NCI-H446 (cell line): ENCODE measurements around the gene SYNPR.

Source experiments
- DNase-seq, 2 experiments: peaks; one replicate each; lab custom pipeline; 2025; lab: John Stamatoyannopoulos, UW

Gene SYNPR

DNA sequence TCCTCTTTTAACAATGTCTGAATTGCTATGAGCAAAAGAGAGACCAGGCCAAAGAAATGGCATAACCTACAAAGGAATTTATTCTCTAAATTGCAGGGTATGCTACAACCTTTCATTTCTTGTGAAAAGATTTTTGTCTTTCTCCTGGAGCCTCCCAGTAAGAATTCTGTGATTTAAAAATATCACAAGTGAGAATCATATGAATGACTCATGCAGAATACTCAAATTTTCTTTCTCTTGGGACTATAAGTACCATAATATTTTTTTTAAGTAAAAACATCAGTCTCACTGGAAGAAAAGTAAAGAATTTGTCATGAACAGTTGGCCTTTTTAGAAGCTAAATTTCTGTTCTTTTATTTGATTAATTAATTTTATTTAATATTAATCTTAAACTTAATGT, 26.3 kb downstream of the SYNPR start:
- no peak for DNase-seq

DNA sequence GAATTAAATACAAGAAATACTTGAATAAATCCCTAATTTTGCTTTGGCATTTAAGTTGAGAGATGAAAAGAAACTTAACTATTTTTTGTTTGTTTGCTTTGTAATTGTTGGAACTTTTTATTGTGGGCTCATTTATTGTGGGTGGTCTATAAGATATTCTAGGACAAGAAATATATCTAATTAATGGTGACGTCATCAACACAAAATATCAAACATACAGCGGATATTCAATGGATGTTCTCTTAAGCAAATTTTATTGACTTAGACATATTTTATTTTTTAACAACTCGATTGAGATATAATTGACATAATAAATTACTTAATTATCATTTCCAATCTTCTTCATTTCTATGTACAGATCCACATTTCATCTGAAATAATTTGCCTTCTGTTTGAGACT, 30.0 kb downstream of the SYNPR start:
- no peak for DNase-seq

DNA sequence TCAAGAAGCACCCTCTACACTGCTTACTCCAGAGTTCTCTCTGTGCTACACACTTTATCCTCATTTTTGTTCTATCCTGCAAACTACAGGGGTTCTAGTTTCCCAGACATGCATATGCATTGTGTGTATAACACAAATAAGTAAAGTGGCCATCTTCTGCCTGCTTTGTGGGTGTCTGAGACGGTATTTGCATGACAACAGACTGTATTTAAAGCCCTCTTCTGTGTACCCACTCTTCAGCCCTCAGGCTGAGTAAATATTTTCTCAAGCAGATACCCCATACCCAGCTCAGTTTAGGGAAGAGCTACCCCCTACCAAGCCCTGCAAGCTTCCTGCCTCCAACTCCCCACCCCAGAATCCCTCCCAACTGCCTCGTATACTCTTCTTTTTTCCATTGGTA, 31.7 kb downstream of the SYNPR start:
- no peak for DNase-seq

DNA sequence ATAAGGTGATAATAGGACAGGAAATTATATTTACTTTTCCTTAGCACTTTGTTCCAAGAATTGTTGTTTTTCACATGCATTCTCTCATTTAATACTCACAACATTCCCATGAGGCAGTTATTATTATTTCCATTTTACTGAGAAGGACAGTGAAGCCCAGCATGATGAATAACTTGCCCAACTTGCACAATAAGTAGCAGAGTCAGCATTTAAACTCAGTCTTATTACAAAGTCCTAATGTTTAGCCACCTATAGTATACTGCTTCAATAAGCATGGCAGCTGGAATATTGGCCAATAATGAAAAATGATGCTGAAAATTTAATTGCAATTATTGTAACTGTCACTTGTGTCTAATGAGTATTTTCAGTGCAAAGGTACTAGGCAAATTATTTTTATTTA, 45.7 kb downstream of the SYNPR start:
- DNase-seq = no peak

DNA sequence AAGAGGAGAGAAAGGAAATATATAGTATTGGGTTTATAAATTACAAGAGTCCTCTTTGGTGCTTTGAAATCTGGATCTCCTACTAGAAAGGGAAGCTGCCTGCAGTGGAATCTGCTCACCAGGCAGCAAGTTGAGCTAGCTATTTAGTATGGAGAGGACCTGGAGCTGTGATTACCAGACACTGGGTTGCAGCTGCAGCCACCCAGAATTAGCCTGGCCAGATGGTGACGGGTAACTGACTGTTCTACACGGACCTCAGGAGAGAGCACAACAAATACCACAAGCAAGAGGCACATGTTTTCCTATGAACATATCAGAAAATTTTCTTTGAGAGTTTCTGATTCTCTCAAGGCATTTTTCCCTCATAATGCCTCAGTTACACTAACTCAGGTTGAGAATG, 46.5 kb downstream of the SYNPR start:
- no peak for DNase-seq

DNA sequence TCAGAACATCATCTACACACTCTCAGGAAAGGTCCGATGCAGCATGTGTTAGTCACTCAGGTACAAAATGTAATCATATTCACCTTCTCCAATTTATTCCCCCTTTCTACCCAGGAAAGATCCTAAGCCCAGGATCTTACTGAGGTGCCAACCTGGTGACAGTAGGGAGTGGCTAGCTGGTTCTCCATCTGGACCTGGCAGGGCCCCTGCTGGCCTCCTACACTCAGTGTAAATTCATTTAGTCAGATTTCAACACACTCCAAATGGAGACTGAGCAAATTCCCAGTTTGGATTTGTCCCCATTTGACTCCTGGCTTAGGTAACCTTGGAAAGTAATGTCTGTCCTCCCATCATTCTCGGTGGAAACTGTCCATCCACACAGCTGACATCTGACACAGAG, 47.3 kb downstream of the SYNPR start:
- DNase-seq = no peak

DNA sequence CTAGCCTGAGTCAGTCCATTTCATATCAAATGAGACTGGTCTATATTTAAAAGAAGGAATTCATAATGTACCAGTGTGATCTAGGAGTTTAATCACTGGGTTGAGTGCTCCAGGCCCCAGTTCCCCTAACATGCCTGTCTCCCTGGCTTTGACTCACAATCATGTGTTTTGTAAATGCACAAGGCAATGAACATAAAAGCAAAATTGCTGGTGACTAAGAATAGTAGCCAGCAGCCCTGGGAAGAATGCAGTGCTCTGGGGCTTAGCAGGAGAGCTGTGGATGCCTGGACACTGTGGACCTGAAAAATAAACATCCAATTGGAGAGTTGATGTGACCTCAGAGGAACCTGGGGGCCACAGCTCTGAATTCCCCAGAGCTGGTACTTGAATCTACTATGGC, 50.3 kb downstream of the SYNPR start:
- no peak for DNase-seq

DNA sequence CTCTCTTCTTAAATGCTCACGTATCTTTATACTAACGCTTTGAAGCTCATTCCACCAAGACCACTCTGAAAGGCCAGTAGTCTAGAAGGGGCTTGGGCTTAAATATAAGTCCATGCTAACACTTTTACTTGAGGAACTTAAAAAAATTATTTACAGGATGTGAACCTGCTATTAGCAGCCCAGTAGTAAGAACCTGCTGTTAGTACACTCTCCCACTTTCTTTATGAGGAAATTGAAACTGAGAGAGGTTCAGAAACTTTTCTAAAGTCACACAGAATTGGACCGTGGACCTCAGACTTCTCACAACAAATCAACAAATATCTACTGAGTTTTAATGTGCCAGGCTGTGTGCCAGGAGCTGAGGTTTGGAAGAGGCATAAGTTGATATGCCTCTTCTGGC, 53.4 kb downstream of the SYNPR start:
- DNase-seq = no peak

DNA sequence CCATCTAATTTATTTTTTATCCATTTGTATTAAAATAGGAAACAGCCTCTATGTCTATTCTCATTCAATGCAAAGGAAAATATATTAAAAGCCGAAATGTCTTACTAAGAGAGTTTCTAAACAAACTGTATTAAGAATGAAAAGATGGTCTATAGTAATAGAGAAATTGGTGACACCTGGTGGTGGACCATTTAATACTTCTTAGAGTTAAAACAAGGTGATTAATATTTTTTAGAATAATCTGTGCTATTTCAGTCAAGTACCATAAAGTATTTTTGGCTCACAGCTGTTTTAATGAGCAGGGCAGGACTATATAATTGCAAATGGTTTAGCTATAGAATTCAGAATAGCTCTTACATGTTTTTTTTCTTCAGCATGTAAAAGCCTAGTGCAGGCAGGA, 55.7 kb downstream of the SYNPR start:
- no peak for DNase-seq

DNA sequence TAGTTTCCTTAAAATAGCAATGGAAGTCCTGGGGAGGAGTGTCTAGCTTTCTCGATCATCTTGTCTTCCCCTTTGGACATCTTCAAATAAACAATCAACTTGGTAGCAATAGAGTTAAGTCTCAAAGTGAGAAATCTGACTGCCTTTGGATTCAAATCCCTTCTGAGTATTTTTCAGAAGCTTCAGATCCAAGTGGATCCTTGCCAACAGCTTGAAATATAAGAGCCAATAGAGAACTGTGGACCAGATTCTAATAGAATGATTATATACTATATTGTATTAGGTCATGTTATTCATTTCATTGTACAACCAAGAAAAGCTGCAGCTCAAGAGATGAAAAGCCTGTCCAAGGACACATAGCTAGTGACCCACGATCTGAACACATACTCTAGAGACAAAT, 60.2 kb downstream of the SYNPR start:
- no peak for DNase-seq

DNA sequence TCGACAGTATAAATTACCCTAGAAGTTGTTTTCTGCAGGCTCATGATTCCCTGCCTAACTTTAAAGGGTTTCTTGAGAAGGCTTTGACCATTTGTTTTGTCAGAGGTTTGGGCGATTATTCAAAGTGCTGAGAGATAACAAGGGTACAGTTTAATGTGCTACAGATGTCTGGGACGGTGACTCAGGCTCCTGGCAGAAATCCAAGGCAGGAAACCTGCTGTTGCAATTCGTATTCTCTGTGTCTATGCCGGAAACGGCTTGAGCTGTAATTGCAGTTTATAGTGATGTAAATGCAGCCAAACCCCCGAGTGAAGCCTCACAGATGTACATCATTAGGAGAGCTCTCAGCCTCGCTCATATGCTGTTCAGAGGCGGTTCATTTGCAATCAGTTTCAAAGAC, 65.6 kb downstream of the SYNPR start:
- peak; percentile 79 to 94 for DNase-seq

DNA sequence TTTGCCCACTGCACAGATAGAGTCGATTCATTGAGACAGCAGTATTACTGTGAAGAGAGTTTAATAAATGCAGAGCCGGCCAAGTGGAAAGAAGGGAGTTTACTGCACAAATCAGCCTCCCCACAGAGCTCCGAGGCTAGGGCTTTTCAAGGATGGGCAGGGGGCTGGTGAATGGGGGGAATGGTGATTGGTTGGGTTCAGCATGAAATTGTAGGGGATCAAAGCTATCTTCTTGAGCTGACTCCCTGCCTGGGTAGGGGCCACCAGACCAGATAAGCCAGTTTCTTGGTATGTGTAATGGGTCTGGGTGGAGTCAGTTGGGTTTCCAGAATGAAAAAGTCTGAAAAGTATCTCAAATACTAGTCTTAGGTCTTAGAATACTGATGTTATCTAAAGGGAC, 66.6 kb downstream of the SYNPR start:
- DNase-seq = no peak

DNA sequence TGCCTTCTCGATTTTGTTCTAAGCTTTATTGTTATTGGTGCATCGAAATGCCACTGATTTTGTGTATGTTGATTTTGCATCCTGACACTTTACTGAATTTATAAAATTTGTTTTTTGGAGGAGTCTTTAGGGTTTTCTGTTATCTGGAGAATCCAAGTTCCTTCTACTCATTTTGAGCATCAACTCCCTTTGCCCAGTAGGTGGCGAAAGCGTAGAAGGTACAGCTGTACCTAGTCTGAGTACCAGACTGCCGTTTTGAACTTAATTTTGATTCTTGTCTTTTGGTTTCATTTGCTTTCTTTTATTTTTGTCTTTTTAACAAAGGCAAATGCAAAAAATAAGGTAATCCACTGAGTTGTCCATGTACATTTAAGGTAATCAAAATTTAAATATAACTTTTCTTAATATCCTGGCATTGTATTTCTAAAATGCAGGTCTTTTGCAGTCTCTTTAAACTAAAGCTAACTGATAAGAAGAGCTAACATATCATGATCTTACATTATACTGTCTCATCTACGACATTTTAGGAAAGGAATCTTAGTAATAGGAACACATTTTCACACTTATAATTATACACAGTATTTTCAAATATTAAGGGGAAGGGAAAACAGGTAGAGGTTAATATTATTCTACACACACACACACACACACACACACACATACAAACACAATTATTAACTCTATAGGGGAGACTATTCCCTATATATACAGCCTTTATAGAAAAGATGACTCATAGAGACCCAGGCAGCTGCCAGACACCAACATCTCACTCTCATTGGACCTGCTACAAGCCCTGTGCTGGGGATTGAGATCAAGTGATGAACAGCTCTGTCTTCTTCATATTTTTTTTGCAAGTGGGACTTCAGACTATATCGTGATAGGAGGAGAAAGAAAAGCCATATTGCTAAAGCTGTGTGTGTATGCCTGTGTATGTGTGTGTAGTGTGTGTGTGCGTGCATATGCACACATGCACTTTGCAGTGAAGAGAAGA, 71.8 kb downstream of the SYNPR start:
- peak in 1 of 2 experiments; percentile 69 for DNase-seq

DNA sequence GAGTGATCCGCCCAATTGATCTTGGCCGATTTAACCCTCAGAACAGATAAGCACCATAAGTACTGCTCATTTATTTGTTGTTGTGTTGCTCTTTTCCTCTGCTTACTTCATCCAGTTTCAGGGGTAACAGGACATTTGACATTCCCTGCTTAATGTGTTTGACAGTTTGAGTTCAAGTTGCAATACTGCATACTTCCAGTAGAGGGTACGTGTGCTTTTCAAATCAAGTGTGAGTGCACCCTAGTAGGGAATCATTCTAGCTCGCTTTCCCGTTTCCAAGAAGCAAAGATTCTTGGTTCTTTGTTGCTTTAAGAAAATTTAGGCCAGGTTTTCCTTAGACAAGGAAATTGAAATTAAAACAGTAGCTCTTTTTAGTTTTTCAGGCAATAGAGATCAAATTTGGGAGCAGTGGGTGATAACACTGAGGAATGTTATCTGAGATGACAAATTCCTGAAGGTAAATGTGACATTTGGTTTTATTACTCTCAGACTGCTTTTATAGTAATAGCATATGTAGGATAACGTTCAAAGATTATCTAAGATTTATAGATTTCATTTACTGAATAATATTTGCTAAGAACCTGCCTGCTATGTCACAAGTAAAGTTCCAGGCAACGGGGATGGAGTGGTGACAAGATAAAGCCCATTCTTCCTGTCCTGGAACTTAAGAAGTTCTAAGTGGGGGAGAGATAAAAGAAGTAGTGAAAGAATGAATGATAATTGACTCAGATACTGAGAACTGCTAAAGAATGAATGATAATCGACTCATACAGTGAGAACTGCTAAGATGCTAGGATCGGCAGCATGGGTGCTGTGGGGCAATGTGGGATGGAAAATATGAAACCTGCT, 73.3 kb downstream of the SYNPR start:
- DNase-seq = peak in 1 of 2 experiments; percentile 52

DNA sequence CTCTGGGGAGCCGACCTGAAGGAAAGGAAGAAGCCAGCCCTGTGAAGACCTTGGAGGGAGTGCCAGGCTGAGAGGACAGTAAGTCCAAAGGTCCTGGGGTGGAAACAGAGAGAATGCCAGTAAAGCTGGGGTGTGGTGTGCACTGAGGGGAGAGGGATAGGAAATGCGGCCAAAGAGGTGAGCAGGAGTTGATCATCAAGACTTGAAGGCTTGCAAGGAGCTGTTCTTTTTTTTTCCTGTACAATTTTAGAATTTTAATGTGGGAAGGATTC, 73.8 kb downstream of the SYNPR start:
- DNase-seq = no peak

DNA sequence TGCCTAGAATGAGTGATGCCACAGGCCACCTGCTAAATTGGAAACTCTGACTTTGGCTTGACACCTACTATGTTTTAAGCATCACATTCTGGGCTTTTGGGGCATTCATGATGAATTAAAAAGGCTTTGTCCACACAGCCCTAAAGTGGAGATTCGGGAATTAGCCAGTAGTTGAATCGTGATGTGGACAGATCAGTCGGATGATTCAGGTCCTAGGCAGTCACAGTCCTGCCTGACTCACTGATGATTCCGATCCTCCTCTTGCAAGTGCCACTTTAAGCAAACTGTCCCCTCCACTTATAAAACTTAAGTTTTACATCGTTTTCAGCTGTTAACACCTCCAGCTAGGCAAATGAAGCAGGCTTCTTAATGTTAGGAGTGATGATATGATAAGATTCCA, 75.3 kb downstream of the SYNPR start:
- DNase-seq = no peak

DNA sequence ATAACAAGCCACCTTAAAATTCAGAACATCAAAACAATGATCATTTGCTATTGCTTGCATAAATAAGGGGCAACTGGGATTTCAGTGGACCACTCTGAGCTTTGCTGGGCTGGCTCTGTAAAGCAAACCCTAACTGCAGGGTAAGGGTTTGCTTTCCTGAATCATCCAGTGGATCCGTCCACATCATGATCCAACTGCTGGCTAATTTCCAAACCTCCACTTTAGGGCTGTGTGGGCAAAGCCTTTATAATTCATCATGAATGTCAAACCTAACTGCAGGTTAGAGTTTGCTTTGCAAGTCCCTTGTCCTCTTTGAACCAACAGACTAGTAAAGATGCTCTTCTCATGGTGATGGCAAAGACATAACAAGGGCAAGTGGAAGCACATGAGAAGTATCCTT, 76.1 kb downstream of the SYNPR start:
- no peak for DNase-seq

DNA sequence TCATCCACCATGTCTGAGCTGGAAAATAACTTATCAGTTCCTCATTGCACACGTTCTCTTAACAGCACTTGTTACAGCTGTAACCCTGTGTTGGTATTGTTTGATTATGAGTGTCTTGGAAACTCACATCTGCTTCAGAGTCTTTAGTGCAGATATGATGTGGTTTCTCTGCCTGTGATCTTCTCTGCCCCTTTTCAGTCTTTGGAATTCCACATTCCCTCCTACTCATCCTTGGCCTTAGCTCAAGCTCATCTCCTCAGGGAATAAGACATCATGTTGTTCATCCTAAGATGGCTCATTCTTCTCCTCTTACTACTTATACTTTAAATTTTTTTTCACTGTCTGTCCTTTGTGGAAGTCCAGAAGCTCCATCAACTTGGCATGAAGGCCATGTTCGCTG, 77.7 kb downstream of the SYNPR start:
- DNase-seq = no peak

DNA sequence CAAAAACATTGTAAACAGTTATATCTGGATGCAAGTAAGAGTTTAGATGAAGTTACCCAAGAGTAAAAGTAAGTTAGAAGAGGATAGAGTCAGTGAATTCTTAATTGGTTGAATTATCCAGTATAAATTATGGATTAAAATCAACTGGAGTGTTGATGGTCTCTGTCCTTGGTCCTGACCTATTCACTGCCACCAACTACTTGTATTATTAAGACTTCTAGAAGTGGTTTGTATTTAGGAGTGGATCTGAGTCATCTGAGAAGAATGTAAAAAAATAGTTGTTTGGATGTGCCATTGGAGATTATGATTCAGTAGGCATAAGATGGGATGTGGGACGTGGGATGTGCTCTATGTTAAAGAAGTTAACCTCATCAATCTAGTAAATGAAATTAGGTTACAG, 86.4 kb downstream of the SYNPR start:
- DNase-seq = no peak

DNA sequence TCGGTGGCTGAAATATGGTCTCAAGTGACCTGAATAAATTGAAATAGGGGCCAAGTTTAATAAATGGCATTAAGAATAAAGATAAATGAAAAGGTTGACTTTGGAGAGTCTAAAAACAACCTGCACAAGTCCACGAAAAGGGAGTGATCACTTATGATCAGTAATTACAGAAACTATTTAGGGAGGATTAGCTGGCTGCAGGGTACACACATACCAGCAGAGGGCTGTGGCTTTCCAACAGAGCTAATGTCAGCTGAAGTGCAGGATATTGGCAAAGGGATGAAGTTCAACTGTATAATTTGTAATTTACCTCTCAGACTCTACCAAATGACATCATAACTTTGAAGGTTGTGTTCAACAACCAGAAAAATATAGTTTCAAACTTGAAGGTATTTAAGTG, 86.8 kb downstream of the SYNPR start:
- DNase-seq = peak in 1 of 2 experiments; percentile 8

DNA sequence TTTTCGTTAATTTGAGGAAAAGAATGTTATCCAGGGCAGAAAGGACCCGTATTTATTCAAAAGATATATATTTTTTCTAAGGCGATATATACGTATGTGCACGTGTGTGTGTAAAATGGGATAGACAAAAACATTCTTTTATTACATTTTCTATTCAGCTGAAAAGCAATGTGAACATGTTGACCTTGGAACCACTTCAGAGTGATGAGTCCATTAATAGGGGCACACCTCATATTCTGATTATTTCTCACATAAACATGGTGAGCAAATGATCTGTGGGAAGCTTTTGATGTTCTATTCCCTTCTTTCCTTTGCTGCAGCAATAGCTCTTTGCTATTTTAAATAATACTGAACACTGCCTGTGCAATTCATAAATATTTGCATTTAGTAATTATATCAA, 87.6 kb downstream of the SYNPR start:
- no peak for DNase-seq

DNA sequence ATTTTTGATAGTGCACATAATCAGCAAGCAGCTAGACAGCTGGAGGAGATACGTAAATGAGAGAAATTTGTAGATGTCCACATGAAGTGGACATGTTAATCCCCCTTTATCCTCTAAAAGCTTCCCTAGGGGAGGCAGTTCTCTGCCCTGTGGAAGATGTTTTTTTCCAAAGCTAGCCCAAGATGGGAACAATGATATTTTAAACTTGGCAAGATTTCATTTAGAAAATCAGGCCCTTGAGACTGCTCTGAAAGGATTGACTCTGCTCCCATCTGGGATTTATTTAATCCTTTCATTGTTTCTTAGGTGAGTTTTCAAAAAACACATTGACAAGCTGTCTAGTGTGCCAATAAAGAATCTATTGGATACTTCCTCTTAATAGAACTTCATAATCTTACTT, 92.0 kb downstream of the SYNPR start:
- DNase-seq = no peak

DNA sequence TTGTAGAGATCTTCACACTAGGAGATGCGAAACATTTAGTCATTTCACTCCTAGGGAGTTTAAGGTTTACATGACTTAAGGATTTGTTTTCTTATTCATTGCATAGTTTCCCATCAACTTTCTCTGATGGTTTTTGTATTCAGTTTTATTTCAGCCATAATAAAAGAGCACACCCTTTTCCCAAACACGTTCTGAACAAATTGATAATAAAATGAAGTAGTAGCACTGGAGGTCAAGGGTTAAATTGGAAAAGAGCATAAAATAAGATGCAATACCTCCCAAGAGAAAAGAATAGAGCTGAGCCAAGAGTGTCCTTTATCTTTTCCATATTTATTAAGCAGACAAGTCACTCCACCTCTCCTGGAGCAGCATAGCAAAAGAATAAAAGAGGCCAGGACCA, 104.9 kb downstream of the SYNPR start:
- DNase-seq = no peak
